HG03575 (cell line): ENCODE results near the gene BCL7A.
"Not testable (repeated sequence)": the region's sequence is repeated elsewhere in the genome, so short reads cannot be mapped to it uniquely, and the experiment has no call there.

Experiments used
- ATAC-seq: cut with Tn5 transposase; IDR thresholded peaks from one replicate; pipeline ENCODE4 v1.9.1; 2021; ENCODE audit not compliant: unreplicated experiment, insufficient number of reproducible peaks, low FRiP score; ENCODE audit errors: extremely low read depth

Gene BCL7A

DNA sequence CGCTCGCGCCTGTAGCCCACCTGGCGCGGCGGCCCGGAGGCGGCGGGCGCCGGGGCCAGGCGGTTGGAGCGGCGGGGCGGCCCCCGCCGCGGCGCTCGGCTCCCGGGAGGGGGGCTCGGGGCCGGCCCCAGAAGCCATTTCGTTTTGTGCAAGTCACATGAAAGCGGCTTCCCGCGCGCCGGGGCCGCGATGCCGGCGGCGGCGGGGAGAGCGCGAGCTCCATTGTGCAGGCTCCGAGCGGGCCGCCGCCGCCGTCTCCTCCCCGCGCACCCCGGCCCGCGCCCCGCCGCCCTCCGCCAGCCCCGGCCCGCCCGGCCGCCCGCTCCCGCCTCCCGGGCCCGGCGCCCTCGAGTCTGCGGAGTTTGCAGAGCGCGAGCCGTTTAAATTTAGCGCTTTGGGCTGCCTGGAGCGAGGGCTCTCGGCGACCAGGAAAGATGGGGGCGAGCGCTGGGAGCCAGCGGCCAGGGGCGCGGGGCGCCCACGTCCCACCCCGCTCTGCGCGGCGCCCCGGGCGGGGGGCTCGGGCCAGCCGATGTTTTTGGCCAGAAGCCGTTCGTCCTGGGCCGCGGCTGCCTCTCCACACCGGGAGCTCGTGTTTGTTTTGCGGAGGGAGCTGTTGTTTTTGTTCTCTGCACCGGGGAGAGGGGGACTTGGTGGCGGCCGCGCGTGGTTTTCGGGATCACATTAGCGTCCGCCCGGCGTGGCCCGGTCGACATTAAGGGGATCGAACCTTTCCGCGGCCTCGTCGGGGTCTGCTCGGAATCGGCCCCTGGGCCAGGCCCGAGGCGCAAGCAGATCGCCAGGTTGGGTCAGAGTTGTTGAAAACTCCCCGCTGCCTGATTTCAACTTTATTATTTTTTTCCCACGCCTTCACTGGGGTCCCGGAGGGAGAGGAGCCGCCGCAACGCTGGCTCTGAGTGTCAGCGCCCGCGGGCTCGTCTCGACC lies 982 bp downstream of the BCL7A start:
- ATAC-seq, result no peak

DNA sequence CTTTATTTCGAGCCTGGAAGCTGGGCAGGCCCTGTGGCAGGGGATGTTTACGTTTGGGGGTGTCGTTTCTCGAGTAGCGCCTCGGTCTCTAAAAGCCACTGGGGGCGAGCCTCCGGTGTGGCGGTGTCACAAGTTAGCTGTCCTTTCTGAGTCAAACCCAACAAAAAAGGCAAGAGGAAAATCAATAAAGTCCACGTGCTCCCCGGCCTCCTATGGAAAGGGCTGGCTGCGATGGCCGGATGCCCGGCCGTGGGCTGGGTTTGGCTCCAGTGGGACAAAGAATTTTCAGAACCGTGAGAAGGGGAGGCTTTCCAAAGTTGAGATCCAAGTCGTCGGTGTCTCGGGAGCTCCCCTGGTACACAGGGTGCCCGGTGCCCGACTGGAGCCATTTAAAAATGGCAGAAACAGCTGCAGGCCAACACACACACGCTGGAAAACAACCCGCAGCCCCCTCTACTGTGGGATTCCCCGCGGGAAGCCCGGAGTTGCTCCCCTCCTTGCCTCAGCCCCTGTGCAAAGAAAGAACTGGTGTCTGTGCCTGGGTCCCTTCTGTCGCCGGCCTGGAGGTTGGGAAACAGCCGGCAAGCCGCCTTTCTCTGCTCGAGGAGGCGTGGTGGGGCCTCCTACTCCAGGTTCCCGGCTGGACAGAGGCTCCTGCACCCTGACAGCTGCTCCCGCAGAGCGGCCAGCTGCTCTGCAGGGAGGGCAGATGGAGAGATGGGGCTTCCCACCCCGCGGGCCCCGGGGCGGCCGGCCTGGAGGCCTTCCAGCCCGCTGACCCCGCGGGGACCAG lies 1.9 kb downstream of the BCL7A start:
- ATAC-seq, result no peak

GRCh38 chr12:122024132-122024785 lies 2.6 kb downstream of the BCL7A start:
- no peak for ATAC-seq

- no peak for ATAC-seq
These were observed 5.1 kb downstream of the BCL7A start for GRCh38 chr12:122026706-122027333.

DNA sequence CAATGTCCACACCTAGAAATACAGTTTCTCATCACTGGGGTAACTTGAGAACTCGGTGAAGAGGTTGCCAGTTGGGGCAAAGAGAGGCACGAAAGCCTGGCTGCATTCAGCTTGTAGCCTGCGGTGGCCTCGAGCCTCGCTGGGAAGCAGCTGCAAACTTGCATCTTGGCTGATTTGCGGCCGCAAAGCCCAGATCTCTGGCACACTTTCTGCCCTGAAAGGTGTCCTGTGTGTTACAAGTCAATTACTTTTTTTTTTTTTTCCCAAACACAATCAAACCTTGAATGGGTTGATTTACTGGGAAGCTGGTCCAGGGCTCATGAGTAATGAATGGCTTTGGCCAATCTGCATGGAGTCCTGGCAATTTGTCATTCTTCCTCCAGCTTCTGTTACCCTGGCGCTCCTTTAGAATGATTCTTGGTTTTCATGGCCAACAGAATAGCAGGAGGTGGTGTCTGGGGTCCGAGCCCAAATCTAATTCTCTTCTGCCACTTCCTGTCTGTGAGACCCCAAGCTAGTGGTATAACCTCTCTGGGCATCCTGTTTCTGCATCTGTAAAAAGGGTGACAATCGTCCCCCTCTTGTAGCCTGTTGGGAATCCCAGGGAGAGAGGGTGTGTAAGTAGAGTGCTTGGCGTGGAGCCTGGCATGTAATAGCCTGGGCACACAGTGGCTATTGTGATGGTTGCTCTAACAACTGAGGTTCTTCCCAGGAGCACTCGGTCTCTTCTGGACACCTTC lies 6.7 kb downstream of the BCL7A start:
- ATAC-seq, result no peak

DNA sequence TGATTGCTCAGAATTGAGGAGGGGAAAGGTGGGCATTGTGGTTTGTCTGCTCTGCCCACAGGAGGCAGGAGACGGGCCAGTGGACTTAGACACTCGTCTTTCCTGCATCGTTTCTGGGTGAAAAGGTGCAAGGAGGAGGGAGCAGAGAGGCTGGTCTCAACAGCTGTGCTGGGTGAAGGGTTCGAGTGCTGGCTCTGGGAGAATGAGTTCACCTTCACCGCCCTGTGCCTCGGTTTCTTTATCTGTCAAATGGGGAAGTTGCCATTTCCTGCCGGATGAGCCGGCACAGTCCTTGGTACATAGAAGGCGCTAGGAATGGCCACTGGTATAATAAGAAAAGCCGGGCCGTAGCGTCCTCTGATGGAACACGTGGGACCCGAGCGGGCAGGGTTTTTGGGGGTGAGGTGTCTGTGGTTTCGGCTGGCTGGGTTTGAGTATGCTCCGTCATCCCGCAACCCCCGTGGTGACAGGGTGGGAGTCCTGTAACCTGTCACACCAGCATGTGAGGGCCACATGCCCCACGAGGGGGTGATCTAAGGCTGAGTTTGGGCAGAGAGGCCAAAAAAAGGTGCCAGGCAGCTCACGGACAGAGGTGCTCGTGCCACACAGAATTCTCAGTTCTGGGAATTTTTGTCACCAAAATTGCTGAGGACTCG lies 7.3 kb downstream of the BCL7A start:
- ATAC-seq, result no peak

DNA sequence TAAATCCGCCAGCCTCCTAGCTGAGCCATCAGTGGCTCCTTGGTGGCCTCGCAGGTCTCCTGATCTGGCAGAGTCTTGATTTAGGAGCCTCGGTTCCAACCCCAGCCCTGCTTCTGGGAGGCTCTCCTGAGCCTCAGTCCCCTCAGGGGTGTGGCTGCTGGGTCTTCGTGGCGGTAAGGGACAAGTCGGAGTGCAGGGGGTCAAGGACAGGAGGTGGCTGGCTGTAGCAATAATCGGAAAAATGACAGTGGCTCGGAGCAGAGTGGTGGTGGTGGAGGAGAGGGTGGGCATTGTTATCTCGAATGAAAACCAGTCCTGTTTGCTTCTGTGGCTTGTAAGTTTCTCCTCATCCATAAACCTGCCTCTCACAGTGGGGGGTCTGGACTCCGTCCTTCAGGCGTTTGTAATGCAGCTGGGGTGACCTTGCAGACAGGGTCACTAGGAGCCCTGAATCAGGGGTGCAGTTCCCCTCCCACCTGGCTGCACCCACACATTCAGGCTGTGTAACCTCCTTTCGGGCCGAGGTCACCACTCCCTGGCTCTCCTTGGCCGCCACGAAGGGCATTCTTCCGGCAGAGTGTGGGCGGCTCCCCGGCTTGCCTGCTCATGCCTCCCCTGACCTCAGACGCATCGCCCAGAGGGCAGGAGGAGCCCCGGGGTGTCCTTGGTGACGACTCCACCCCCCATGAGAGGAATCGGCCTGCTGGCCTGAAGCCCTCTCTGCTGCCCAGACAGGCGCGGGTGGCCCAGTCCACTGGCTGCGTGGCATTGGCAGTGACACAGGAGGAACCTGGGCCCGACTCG lies 8.1 kb downstream of the BCL7A start:
- no peak for ATAC-seq

- no peak for ATAC-seq
These were observed 8.8 kb downstream of the BCL7A start for GRCh38 chr12:122030424-122031035.

GRCh38 chr12:122031342-122032216 lies 9.9 kb downstream of the BCL7A start:
- ATAC-seq, result no peak

DNA sequence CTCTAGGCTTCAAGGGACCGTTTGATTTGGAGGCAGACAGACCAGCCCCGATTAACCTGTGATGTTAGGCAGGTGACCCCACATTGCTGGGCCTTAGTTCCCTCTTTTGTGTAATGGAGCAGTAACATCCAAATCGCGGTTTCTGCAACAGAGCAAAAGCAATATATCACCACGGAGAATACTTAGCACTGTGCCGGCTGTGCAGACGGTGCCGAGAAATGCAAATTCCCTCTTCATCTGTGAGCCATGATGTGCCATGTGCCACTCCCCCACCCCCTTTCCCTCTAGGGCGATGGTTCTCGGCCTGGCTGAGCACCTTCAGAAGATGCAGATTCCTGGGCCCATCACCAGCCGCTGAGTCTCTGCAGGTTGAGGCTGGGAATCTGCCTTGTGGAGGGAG lies 10.9 kb downstream of the BCL7A start:
- no peak for ATAC-seq

- no peak for ATAC-seq
These were observed 13.6 kb downstream of the BCL7A start for GRCh38 chr12:122035292-122035691.

GRCh38 chr12:122036153-122036552 lies 14.5 kb downstream of the BCL7A start:
- no peak for ATAC-seq

DNA sequence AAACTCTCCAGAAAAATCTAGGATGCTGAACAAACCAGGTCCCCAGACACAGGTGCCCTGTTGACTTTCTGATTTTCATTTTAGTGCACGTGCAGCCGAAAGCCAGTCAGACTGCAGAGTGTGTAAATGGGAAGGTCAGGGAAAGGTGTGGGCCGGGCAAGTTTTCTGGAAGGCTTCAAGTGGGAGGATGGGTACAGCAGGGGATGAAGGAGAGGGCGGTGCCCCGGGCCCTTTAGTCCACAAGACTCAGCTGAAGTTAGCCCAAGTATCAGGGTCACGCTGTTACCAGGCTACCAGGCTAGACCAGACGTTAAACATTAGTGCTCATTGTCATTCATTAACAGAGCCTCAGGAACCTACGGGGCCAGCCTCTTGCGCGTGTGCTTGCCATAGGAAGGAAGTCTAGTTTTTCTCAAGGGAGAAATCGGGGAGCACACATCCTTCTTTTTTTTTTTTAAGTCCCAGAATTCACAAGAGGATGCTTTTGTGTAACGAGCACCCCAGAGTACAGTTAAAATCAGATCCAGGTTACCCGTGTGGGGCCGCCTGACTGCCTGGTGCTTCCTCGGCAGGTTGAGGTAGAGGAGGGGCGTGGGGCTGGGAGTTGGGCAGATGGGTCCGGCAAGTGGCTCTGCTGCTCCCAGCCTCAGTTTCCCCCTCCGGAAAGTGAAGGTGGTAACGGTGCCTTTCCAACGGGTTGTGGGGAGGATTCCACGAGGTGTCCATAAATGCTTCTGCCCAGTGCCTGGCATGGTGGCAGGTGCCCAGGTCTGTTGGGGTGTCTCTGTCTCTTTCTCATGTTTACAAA lies 19.1 kb downstream of the BCL7A start:
- no peak for ATAC-seq

DNA sequence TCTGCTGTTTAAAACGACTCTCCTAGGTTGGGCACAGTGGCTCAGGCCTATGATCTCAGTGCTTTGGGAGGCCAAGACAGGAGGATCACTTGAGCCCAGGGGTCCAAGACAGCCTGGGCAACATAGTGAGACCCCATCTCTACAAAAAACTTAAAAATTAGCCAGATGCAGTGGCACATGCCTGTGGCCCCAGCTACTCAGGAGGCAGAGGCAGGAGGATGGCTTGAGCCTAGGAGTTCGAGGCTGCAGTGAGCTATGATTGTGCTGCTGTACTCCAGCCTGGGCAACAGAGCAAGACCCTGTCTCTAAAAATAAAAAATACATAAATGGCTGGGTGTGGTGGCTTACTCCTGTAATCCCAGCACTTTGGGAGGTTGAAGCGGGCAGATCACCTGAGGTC lies 19.8 kb downstream of the BCL7A start:
- ATAC-seq, result not testable (repeated sequence)

DNA sequence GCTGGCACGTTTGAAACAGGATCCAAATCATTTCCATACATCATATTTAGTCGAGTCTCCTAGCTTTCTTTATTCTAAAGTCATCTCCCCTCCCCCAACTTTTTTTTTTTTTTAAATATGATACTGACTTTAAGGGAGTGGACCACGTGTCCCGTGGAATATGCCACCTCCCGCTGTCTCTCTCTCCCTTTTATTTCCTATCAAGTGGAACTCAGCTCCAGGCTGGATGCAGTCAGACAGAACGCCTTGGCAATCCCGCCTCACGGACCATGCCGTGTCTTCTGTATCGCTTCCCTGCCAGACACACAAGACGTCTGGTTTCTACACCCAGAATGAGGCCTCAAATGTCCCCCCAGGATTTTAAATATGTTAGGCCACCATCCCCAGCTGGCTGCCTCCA lies 21.2 kb downstream of the BCL7A start:
- ATAC-seq, result no peak
